GM19397 (cell line): ENCODE measurements around the gene EIF6.

ENCODE experiments used
- ATAC-seq: cut with Tn5 transposase; IDR thresholded peaks from one replicate; pipeline ENCODE4 v1.9.1; 2021; ENCODE audit warnings: mild to moderate bottlenecking, moderate library complexity; ENCODE audit not compliant: unreplicated experiment

The EIF6 gene

GRCh38 chr20:35281506-35282101 lies 3.0 kb downstream of the EIF6 start:
- no peak for ATAC-seq

GRCh38 chr20:35280523-35280922 lies 4.0 kb downstream of the EIF6 start:
- ATAC-seq = no peak

GRCh38 chr20:35279533-35280174 lies 4.9 kb downstream of the EIF6 start:
- ATAC-seq = no peak

GRCh38 chr20:35279040-35279439 lies 5.5 kb downstream of the EIF6 start:
- no peak for ATAC-seq

GRCh38 chr20:35277531-35278395 lies 6.8 kb downstream of the EIF6 start, which contains the start of gene MMP24OS:
Gene MMP24OS (minus strand): TSS chr20:35278122. CDS start chr20:35277929, 193 bp downstream.
- ATAC-seq = peak; percentile 82

- no peak for ATAC-seq
Measured at GRCh38 chr20:35277127-35277526, 7.4 kb downstream of the EIF6 start.

GRCh38 chr20:35276408-35276807 lies 8.2 kb downstream of the EIF6 start:
- ATAC-seq = no peak

- no peak for ATAC-seq
Measured at GRCh38 chr20:35275741-35276251, 8.8 kb downstream of the EIF6 start.

GRCh38 chr20:35274172-35275092 lies 10.1 kb downstream of the EIF6 start:
- no peak for ATAC-seq

- ATAC-seq = no peak
Measured at GRCh38 chr20:35273449-35274171, 11.0 kb downstream of the EIF6 start.

GRCh38 chr20:35271904-35272303 lies 12.7 kb downstream of the EIF6 start:
- no peak for ATAC-seq

GRCh38 chr20:35271073-35271882 lies 13.3 kb downstream of the EIF6 start:
- no peak for ATAC-seq

GRCh38 chr20:35270021-35270902 lies 14.3 kb downstream of the EIF6 start:
- ATAC-seq = no peak

- no peak for ATAC-seq
Measured at GRCh38 chr20:35269055-35269781, 15.4 kb downstream of the EIF6 start.

GRCh38 chr20:35267092-35267491 lies 17.5 kb downstream of the EIF6 start:
- ATAC-seq = no peak

GRCh38 chr20:35264755-35265154 lies 19.8 kb downstream of the EIF6 start:
- ATAC-seq = no peak
